Liver (tissue), 9 donors: Measurements from ENCODE around the gene ADAD1. TPM values are rescaled to one million over a fixed set of nuclear protein-coding genes. Genes with fewer than 3 reads are reported as not detected.

Experiments
- DNase-seq: peaks from one replicate; pipeline ENCODE4 v3.0.0-alpha.2; 2017; ENCODE audit warnings: low spot score
- H3K27ac ChIP-seq, 2 donors: one replicate each; pipeline ENCODE4 v1.7.0; 2013; ENCODE audit warnings: inconsistent platforms in 2 of 2, low read length in 2 of 2, control low read depth in 1 of 2, low read depth in 1 of 2, mild to moderate bottlenecking in 1 of 2
- H3K27me3 ChIP-seq, 4 donors: one replicate each; pipeline versions ENCODE4 v1.6.1 to v1.7.0; 2013; ENCODE audit warnings: low read length in 3 of 4, inconsistent platforms in 1 of 4, mild to moderate bottlenecking in 1 of 4, moderate library complexity in 1 of 4; ENCODE audit not compliant: control insufficient read depth in 4 of 4, insufficient read depth in 4 of 4
- H3K36me3 ChIP-seq, 4 donors: one replicate each; pipeline versions ENCODE4 v1.6.1 to v1.7.0; 2013; ENCODE audit warnings: low read length in 3 of 4, mild to moderate bottlenecking in 3 of 4, low read depth in 1 of 4, moderate library complexity in 1 of 4; ENCODE audit not compliant: control insufficient read depth in 4 of 4, insufficient read depth in 3 of 4
- H3K4me1 ChIP-seq, 4 donors: one replicate each; pipeline versions ENCODE4 v1.6.1 to v1.7.0; 2013; ENCODE audit warnings: low read length in 3 of 4, mild to moderate bottlenecking in 3 of 4, moderate library complexity in 1 of 4; ENCODE audit not compliant: control insufficient read depth in 4 of 4, insufficient read depth in 4 of 4
- H3K4me3 ChIP-seq, 3 donors: one replicate each; pipeline versions ENCODE4 v1.6.1 to v1.7.0; 2013; ENCODE audit warnings: low read length in 3 of 3, control low read depth in 1 of 3, low read depth in 1 of 3, mild to moderate bottlenecking in 1 of 3
- H3K9ac ChIP-seq, 2 donors: one replicate each; pipeline ENCODE4 v1.7.0; 2013; ENCODE audit warnings: low read length in 2 of 2, mild to moderate bottlenecking in 2 of 2, moderate library complexity in 2 of 2, control low read depth in 1 of 2, low read depth in 1 of 2
- H3K9me3 ChIP-seq, 4 donors: one replicate each; pipeline versions ENCODE4 v1.6.1 to v1.7.0; 2013; ENCODE audit warnings: low read length in 3 of 4; ENCODE audit not compliant: control insufficient read depth in 4 of 4
- EGR1 ChIP-seq, 2 donors: IDR thresholded peaks; 2 replicates each; pipeline ENCODE4 v1.6.1; 2016 to 2018; ENCODE audit warnings: antibody characterized with exemption in 2 of 2, low read depth in 2 of 2
- FOXA2 ChIP-seq: IDR thresholded peaks from 2 replicates; pipeline ENCODE4 v1.6.1; 2016; ENCODE audit warnings: antibody characterized with exemption
- GABPA ChIP-seq, 2 donors: IDR thresholded peaks in 1 of 2; conservative IDR thresholded peaks in 1 of 2; 2 replicates each; pipeline ENCODE4 v1.6.1; 2016; ENCODE audit warnings: antibody characterized with exemption in 2 of 2, mild to moderate bottlenecking in 1 of 2, moderate library complexity in 1 of 2
- HNF4A ChIP-seq, 2 donors: conservative IDR thresholded peaks; 2 replicates each; pipeline ENCODE4 v1.6.1; 2016; ENCODE audit warnings: antibody characterized with exemption in 2 of 2, mild to moderate bottlenecking in 2 of 2
- JUND ChIP-seq, 2 donors: IDR thresholded peaks; 2 replicates each; pipeline ENCODE4 v1.6.1; 2016; ENCODE audit warnings: antibody characterized with exemption in 2 of 2
- MAX ChIP-seq: IDR thresholded peaks from 2 replicates; pipeline ENCODE4 v1.6.1; 2016; ENCODE audit warnings: antibody characterized with exemption
- NR2F2 ChIP-seq: IDR thresholded peaks from 2 replicates; pipeline ENCODE4 v1.6.1; 2016; ENCODE audit warnings: antibody characterized with exemption
- REST ChIP-seq: IDR thresholded peaks from 2 replicates; pipeline ENCODE4 v1.6.1; 2016; ENCODE audit warnings: antibody characterized with exemption, mild to moderate bottlenecking
- RXRA ChIP-seq, 2 donors: IDR thresholded peaks; 2 replicates each; pipeline ENCODE4 v1.6.1; 2017 to 2018; ENCODE audit warnings: antibody characterized with exemption in 2 of 2, mild to moderate bottlenecking in 1 of 2
- SP1 ChIP-seq: IDR thresholded peaks from 2 replicates; pipeline ENCODE4 v1.6.1; 2018; ENCODE audit warnings: antibody characterized with exemption, mild to moderate bottlenecking
- TAF1 ChIP-seq: conservative IDR thresholded peaks from 2 replicates; pipeline ENCODE4 v1.6.1; 2016; ENCODE audit warnings: antibody characterized with exemption, mild to moderate bottlenecking
- WGBS: extraction: QIAGEN DNeasy Blood & Tissue Kit; methylation state at CpG from one replicate; pipeline ENCODE4 v1.1.7; 2013; 5-methylcytosine and 5-hydroxymethylcytosine counted together
- polyA plus RNA-seq, 2 donors: library from polyadenylated mRNA; stranded (reverse) in 1 of 2; unstranded in 1 of 2; fragments of 200-250 nt in 1 of 2; fragments of >200 nt in 1 of 2; fragmentation: Nextera tagmentation in 1 of 2; extraction: Ambion mirVana in 1 of 2; gene quantifications; one replicate each; pipeline versions ENCODE4 v1.2.1 to v1.2.3, GENCODE V29; 2013 to 2015
- total RNA-seq, 2 donors: library from RNA; depleted of rRNA; stranded (reverse); fragments of >200 nt; gene quantifications; one replicate each; pipeline ENCODE4 v1.2.3, GENCODE V29; 2014
- TF ChIP-seq, protein P1 (sequence below): IDR thresholded peaks from 2 replicates; pipeline ENCODE4 v1.6.1; 2016; ENCODE audit warnings: antibody characterized with exemption
- TF ChIP-seq, protein P2 (sequence below): fragments of 150-350 bp; IDR thresholded peaks from 2 replicates; pipeline ENCODE4 v1.5.1; 2017; ENCODE audit warnings: improper control_type of control experiment, low read depth, low read length; ENCODE audit not compliant: missing input control
- donor health status: healthy.
- donor health status: healthy.
- donor health status: healthy.
- donor health status: healthy.
- donor health status: healthy.

The ADAD1 gene
- total and polyA plus RNA-seq, 4 donors: not detected

- TF ChIP-seq, protein P1, sequence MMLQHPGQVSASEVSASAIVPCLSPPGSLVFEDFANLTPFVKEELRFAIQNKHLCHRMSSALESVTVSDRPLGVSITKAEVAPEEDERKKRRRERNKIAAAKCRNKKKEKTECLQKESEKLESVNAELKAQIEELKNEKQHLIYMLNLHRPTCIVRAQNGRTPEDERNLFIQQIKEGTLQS: no peak
- TF ChIP-seq JUND (IDR thresholded peaks at IDR 0.05): no peak
Measured at GRCh38 chr4:122377352-122377751, 1.5 kb upstream of the ADAD1 start (continued).

GRCh38 chr4:122379239-122379638, 428 bp downstream of the ADAD1 start:
- TF ChIP-seq GABPA (IDR thresholded peaks at IDR 0.05 in 1 of 2, conservative IDR thresholded peaks at IDR 0.05 in 1 of 2) (no peak), NR2F2 (no peak), FOXA2 (no peak)
- Histone ChIP-seq H3K9me3 (no peaks in the 10 kb centered on the region), H3K4me3 (no peak overlapping the region), H3K27me3 (no peaks in the 10 kb centered on the region), H3K36me3 (no peaks in the 10 kb centered on the region), H3K9ac (no peak overlapping the region), H3K4me1 (no peaks in the 10 kb centered on the region), H3K27ac (no peak overlapping the region)
- 94% methylated on average over 44 of the region's 44 CpGs for WGBS
- no peak for DNase-seq

DNA sequence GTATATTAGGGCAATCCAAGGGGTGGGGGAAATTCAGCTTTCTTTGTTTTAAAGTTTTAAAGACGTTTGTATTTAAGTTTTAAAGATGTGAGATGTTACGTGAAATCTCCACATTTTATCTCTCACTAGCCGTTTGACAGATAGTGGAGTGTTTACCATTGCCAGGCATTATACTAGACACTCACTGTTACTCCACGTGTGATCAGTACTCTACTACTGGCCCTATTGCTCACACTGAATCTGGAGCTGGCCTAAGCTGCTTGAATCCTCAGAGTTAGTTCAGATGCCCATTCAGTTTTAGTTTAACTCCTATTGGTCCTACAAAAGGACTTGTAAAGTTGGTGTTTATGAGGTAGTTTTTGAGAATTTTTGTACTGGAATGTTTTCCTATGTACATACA, 4.5 kb downstream of the ADAD1 start:
- H3K4me3 ChIP-seq: no peak overlapping the region
- 68% methylated on average over 4 of the region's 4 CpGs for WGBS
- no peaks in the 10 kb centered on the region for H3K27me3 ChIP-seq
- H3K9me3 ChIP-seq: no peaks in the 10 kb centered on the region
- H3K9ac ChIP-seq: no peak overlapping the region
- DNase-seq: no peak
- no peak overlapping the region for H3K27ac ChIP-seq
- H3K36me3 ChIP-seq: no peaks in the 10 kb centered on the region
- no peak for TF ChIP-seq FOXA2
- no peak for TF ChIP-seq NR2F2
- no peak for TF ChIP-seq HNF4A (conservative IDR thresholded peaks at IDR 0.05)
- TF ChIP-seq MAX: no peak
- no peaks in the 10 kb centered on the region for H3K4me1 ChIP-seq

- Histone ChIP-seq H3K27ac (no peak overlapping the region), H3K36me3 (no peaks in the 10 kb centered on the region), H3K4me1 (no peaks in the 10 kb centered on the region), H3K4me3 (no peak overlapping the region), H3K9ac (no peak overlapping the region), H3K9me3 (no peaks in the 10 kb centered on the region), H3K27me3 (no peaks in the 10 kb centered on the region)
- TF ChIP-seq, protein P1: no peak
- peak; percentile 34 to 72 for TF ChIP-seq HNF4A (conservative IDR thresholded peaks at IDR 0.05)
- DNase-seq: no peak
- 33% methylated on average over 2 of the region's 2 CpGs for WGBS
Measured at GRCh38 chr4:122384245-122384644, 5.4 kb downstream of the ADAD1 start.

DNA sequence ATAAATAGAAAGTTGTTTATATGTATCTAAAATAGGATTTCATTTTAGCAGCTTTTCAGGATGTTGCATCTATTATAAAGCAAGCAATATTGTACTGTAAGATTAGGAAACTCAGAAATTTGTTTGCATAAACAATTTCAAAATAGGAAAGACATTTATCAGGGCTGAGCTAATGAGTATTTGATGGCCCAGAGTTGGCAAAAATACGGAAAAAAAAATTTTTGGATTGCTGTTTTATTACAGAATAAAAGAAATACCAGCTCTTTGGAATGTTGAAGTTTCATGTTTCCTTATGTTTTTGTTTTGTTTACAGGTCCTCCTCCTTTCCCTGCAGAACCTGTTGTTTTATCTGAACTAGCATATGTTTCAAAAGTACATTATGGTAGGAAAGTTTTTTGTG, 14.5 kb downstream of the ADAD1 start:
- H3K4me3 ChIP-seq: no peak overlapping the region
- no peak for TF ChIP-seq REST
- TF ChIP-seq, protein P1: no peak
- TF ChIP-seq, protein P2, sequence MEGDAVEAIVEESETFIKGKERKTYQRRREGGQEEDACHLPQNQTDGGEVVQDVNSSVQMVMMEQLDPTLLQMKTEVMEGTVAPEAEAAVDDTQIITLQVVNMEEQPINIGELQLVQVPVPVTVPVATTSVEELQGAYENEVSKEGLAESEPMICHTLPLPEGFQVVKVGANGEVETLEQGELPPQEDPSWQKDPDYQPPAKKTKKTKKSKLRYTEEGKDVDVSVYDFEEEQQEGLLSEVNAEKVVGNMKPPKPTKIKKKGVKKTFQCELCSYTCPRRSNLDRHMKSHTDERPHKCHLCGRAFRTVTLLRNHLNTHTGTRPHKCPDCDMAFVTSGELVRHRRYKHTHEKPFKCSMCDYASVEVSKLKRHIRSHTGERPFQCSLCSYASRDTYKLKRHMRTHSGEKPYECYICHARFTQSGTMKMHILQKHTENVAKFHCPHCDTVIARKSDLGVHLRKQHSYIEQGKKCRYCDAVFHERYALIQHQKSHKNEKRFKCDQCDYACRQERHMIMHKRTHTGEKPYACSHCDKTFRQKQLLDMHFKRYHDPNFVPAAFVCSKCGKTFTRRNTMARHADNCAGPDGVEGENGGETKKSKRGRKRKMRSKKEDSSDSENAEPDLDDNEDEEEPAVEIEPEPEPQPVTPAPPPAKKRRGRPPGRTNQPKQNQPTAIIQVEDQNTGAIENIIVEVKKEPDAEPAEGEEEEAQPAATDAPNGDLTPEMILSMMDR: no peak
- no peak for TF ChIP-seq EGR1 (IDR thresholded peaks at IDR 0.05; ENCODE audit: low read depth in 2 of 2)
- TF ChIP-seq GABPA (IDR thresholded peaks at IDR 0.05 in 1 of 2, conservative IDR thresholded peaks at IDR 0.05 in 1 of 2): no peak
- TF ChIP-seq FOXA2: no peak
- no peak for TF ChIP-seq MAX
- no peak for TF ChIP-seq SP1
- TF ChIP-seq TAF1: no peak
- no peak for TF ChIP-seq HNF4A (conservative IDR thresholded peaks at IDR 0.05)
- no peak for TF ChIP-seq RXRA (IDR thresholded peaks at IDR 0.05)
- WGBS: 58% methylated on average over 1 of the region's 1 CpG
- peaks cover 0 to 3% (median 0%) of the 10 kb centered on the region in 4 donors for H3K27me3 ChIP-seq
- DNase-seq: no peak
- no peak overlapping the region for H3K27ac ChIP-seq
- no peaks in the 10 kb centered on the region for H3K36me3 ChIP-seq
- H3K4me1 ChIP-seq: no peaks in the 10 kb centered on the region
- no peak overlapping the region for H3K9ac ChIP-seq
- H3K9me3 ChIP-seq: peaks cover 0 to 3% (median 0%) of the 10 kb centered on the region in 4 donors
